Testis (tissue), 2 donors: ENCODE data around the gene UBE2V1.

Source experiments
- POLR2A ChIP-seq: fragments of 450-650 bp; IDR thresholded peaks from one replicate; pipeline ENCODE4 v1.6.1; 2017; ENCODE audit warnings: antibody characterized with exemption, mild to moderate bottlenecking, moderate library complexity
- TF ChIP-seq, protein P1 (sequence below), 3 experiments: fragments of 450-650 bp in 2 of 3; fragments of 200-600 bp in 1 of 3; sonication (generic) in 1 of 3; IDR thresholded peaks; one replicate each; pipeline ENCODE4 v1.5.1; 2016 to 2019; ENCODE audit warnings: antibody characterized with exemption in 3 of 3, mild to moderate bottlenecking in 2 of 3, moderate library complexity in 1 of 3

DNA sequence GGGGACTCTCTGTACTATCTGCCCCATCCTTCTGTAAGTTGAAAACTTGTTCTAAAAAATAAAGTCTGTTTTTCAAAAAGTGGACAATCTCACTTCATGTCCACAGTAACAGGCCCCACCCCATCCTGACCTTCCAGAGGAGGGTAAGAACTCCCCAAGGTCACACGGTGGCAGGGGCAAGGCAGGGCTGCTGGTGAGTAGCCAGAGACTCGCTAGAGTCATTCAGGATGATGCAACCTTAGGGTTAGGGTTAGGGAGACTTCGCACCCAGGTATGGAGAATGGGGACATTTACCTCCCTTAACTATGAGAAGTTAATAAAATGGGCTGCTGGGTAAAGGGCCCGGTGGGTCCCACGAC, 25.1 kb upstream of the UBE2V1 start:
- TF ChIP-seq POLR2A: no peak
- TF ChIP-seq, protein P1, sequence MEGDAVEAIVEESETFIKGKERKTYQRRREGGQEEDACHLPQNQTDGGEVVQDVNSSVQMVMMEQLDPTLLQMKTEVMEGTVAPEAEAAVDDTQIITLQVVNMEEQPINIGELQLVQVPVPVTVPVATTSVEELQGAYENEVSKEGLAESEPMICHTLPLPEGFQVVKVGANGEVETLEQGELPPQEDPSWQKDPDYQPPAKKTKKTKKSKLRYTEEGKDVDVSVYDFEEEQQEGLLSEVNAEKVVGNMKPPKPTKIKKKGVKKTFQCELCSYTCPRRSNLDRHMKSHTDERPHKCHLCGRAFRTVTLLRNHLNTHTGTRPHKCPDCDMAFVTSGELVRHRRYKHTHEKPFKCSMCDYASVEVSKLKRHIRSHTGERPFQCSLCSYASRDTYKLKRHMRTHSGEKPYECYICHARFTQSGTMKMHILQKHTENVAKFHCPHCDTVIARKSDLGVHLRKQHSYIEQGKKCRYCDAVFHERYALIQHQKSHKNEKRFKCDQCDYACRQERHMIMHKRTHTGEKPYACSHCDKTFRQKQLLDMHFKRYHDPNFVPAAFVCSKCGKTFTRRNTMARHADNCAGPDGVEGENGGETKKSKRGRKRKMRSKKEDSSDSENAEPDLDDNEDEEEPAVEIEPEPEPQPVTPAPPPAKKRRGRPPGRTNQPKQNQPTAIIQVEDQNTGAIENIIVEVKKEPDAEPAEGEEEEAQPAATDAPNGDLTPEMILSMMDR (IDR thresholded peaks at IDR 0.05): no peak
